Measurements from ENCODE around the gene AREL1. TPM values are rescaled to one million over a fixed set of nuclear protein-coding genes. Genes with fewer than 3 reads are reported as not detected.

AREL1 gene
- total RNA-seq, 4 donors from 2014 or later: 18.0 to 44.2 (median 30.1) TPM

- Histone ChIP-seq H3K27ac (no peak overlapping the region), H3K9me3 (no peaks in the 10 kb centered on the region), H3K4me1 (no peaks in the 10 kb centered on the region), H3K36me3 (peaks cover 37% of the 10 kb centered on the region), H3K4me3 (no peak overlapping the region), H3K27me3 (no peaks in the 10 kb centered on the region)
- DNase-seq (ENCODE audit: low spot score in 2 of 2): no peak
- no peak for TF ChIP-seq EP300 (IDR thresholded peaks at IDR 0.05)
- no peak for TF ChIP-seq POLR2AphosphoS5 (IDR thresholded peaks at IDR 0.05)
- TF ChIP-seq CTCF (IDR thresholded peaks at IDR 0.05): no peak
- no peak for TF ChIP-seq POLR2A (IDR thresholded peaks at IDR 0.05)
- WGBS: 95% methylated on average over 3 of the region's 3 CpGs
These were observed 19.7 kb downstream of the AREL1 start for GRCh38 chr14:74693191-74693590.

- H3K36me3 ChIP-seq: peaks cover 35% of the 10 kb centered on the region
- H3K4me1 ChIP-seq: no peaks in the 10 kb centered on the region
- DNase-seq (ENCODE audit: low spot score in 2 of 2): no peak
These were observed 21.4 kb downstream of the AREL1 start for GRCh38 chr14:74691456-74691855.

GRCh38 chr14:74685921-74686678 is 26.8 kb downstream of the AREL1 start:
- Histone ChIP-seq H3K4me1 (no peaks in the 10 kb centered on the region), H3K27me3 (no peaks in the 10 kb centered on the region), H3K4me3 (no peak overlapping the region), H3K36me3 (peaks cover 54% of the 10 kb centered on the region), H3K27ac (no peak overlapping the region), H3K9me3 (no peaks in the 10 kb centered on the region)
- no peak for TF ChIP-seq POLR2AphosphoS5 (IDR thresholded peaks at IDR 0.05)
- no peak for TF ChIP-seq POLR2A (IDR thresholded peaks at IDR 0.05)
- no peak for TF ChIP-seq EP300 (IDR thresholded peaks at IDR 0.05)
- no peak for TF ChIP-seq CTCF (IDR thresholded peaks at IDR 0.05)
- no peak for DNase-seq (ENCODE audit: low spot score in 2 of 2)
- WGBS: 69% methylated on average over 3 of the region's 3 CpGs

More at GRCh38 chr14:74691456-74691855, 21.4 kb downstream of the AREL1 start:
- no peak overlapping the region for H3K27ac ChIP-seq
- H3K9me3 ChIP-seq: no peaks in the 10 kb centered on the region
- no peak overlapping the region for H3K4me3 ChIP-seq
- TF ChIP-seq POLR2AphosphoS5 (IDR thresholded peaks at IDR 0.05) (no peak), EP300 (IDR thresholded peaks at IDR 0.05) (no peak), POLR2A (IDR thresholded peaks at IDR 0.05) (no peak), CTCF (IDR thresholded peaks at IDR 0.05) (no peak)
- H3K27me3 ChIP-seq: no peaks in the 10 kb centered on the region
- 88% methylated on average over 2 of the region's 2 CpGs for WGBS

GRCh38 chr14:74685056-74685455 is 27.8 kb downstream of the AREL1 start:
- 92% methylated on average over 2 of the region's 2 CpGs for WGBS
- Histone ChIP-seq H3K4me1 (no peaks in the 10 kb centered on the region), H3K27me3 (no peaks in the 10 kb centered on the region), H3K4me3 (no peak overlapping the region), H3K27ac (no peak overlapping the region), H3K9me3 (no peaks in the 10 kb centered on the region), H3K36me3 (peaks cover 49% of the 10 kb centered on the region)
- DNase-seq (ENCODE audit: low spot score in 2 of 2): no peak
- TF ChIP-seq POLR2AphosphoS5 (IDR thresholded peaks at IDR 0.05) (no peak), EP300 (IDR thresholded peaks at IDR 0.05) (no peak), POLR2A (IDR thresholded peaks at IDR 0.05) (no peak), CTCF (IDR thresholded peaks at IDR 0.05) (no peak)

- Histone ChIP-seq H3K4me3 (no peak overlapping the region), H3K4me1 (no peaks in the 10 kb centered on the region), H3K27ac (no peak overlapping the region), H3K36me3 (peaks cover 45% of the 10 kb centered on the region), H3K27me3 (no peaks in the 10 kb centered on the region), H3K9me3 (no peaks in the 10 kb centered on the region)
- no peak for TF ChIP-seq POLR2AphosphoS5 (IDR thresholded peaks at IDR 0.05)
- no peak for TF ChIP-seq CTCF (IDR thresholded peaks at IDR 0.05)
- no peak for TF ChIP-seq EP300 (IDR thresholded peaks at IDR 0.05)
- no peak for TF ChIP-seq POLR2A (IDR thresholded peaks at IDR 0.05)
- whole genome bisulfite sequencing: 89% methylated on average over 12 of the region's 12 CpGs
- DNase-seq (ENCODE audit: low spot score in 2 of 2): no peak
These were observed 28.4 kb downstream of the AREL1 start for GRCh38 chr14:74684434-74684833.

Data from suprapubic skin (tissue), 4 donors.